Suprapubic skin (tissue), 4 donors: Measurements from ENCODE around the gene SEC63. TPM values are rescaled to one million over a fixed set of nuclear protein-coding genes. Genes with fewer than 3 reads are reported as not detected.

Source experiments
- DNase-seq, 2 donors: peaks; one replicate each; pipeline ENCODE4 v3.0.0-alpha.2; 2019; ENCODE audit warnings: low spot score in 2 of 2
- H3K27ac ChIP-seq: fragments of 200-600 bp; sonication (generic); one replicate; pipeline ENCODE4 v1.5.1; 2019
- H3K27me3 ChIP-seq: fragments of 200-600 bp; sonication (generic); one replicate; pipeline ENCODE4 v1.5.1; 2019
- H3K36me3 ChIP-seq: fragments of 200-600 bp; sonication (generic); one replicate; pipeline ENCODE4 v1.5.1; 2019
- H3K4me1 ChIP-seq: fragments of 200-600 bp; sonication (generic); one replicate; pipeline ENCODE4 v1.5.1; 2019
- H3K4me3 ChIP-seq: fragments of 200-600 bp; sonication (generic); one replicate; pipeline ENCODE4 v1.5.1; 2019; ENCODE audit warnings: mild to moderate bottlenecking
- H3K9me3 ChIP-seq: fragments of 200-600 bp; sonication (generic); one replicate; pipeline ENCODE4 v1.5.1; 2019
- EP300 ChIP-seq: sonication (generic); formaldehyde crosslinking; IDR thresholded peaks from one replicate; pipeline ENCODE4 v1.6.1; 2017; ENCODE audit warnings: antibody characterized with exemption
- POLR2A ChIP-seq, 2 donors: fragments of 450-650 bp; IDR thresholded peaks; one replicate each; pipeline ENCODE4 v1.6.1; 2017; ENCODE audit warnings: antibody characterized with exemption in 2 of 2, mild to moderate bottlenecking in 2 of 2, moderate library complexity in 2 of 2
- POLR2AphosphoS5 ChIP-seq, 3 donors: sonication (generic); formaldehyde crosslinking; IDR thresholded peaks; one replicate each; pipeline ENCODE4 v1.6.1; 2017; ENCODE audit warnings: antibody characterized with exemption in 3 of 3
- WGBS: methylation state at CpG from one replicate; pipeline ENCODE4 v1.1.5; 2018; 5-methylcytosine and 5-hydroxymethylcytosine counted together
- total RNA-seq, 4 donors: library from RNA; depleted of rRNA; stranded (reverse); fragments of >200 nt; gene quantifications; one replicate each; pipeline ENCODE4 v1.1.0, GENCODE V29; 2016
- TF ChIP-seq, protein P1 (sequence below), 2 donors: fragments of 200-600 bp in 1 of 2; fragments of 450-650 bp in 1 of 2; sonication (generic) in 1 of 2; IDR thresholded peaks; one replicate each; pipeline ENCODE4 v1.5.1; 2016 to 2019; ENCODE audit warnings: antibody characterized with exemption in 2 of 2, mild to moderate bottlenecking in 1 of 2, moderate library complexity in 1 of 2

Gene SEC63
- total RNA-seq, 4 donors from 2014 or later = 31.6 to 54.1 (median 42.4) TPM

DNA sequence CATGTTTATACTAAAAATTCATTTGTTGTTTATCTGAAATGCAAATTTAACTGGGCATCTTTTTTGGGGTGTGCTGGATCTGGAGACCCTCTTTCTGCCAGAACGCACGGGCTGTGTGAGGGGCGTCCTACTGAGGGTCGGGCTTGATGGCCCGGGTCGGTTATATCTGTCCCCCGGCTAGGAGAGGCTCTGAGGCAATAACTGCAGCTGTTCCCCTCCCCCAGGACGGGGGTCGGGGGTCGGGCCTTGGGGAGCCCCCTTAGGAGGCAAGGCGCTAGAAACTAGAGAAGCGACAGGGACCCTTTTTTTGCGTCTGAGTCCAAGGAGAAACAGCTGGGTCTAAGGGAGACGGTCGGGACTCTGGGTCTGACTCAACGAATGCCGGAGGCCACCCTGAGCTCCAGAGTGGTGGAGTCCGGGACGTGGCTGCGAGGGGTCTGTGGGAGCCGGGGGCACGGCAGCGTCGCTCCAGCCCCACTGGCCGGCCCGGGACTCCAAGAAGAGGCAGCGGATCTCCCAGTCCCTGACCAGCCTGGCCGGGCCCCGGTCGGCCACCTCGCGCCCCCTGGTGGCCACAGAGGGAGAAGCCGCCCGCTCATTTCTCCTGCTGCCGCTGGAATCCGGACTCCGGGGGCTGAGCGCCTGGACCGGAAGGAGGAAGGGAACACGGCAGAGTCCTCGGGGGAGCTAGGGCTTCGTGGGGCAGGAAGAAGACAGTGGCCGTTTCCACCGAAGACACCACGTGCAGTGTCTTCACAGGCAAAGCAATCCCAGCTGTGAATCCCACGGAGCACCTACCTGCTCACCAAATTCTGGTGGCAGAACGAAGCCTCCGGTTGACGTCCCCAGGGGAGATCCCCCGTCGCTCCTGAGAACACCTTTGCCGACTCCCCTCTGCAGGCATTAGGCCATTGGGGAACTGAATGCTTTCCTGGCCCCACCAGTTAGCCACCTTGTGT, 109.9 kb downstream of the SEC63 start:
- no peaks in the 10 kb centered on the region for H3K36me3 ChIP-seq
- peaks cover 15% of the 10 kb centered on the region for H3K27me3 ChIP-seq
- TF ChIP-seq, protein P1, sequence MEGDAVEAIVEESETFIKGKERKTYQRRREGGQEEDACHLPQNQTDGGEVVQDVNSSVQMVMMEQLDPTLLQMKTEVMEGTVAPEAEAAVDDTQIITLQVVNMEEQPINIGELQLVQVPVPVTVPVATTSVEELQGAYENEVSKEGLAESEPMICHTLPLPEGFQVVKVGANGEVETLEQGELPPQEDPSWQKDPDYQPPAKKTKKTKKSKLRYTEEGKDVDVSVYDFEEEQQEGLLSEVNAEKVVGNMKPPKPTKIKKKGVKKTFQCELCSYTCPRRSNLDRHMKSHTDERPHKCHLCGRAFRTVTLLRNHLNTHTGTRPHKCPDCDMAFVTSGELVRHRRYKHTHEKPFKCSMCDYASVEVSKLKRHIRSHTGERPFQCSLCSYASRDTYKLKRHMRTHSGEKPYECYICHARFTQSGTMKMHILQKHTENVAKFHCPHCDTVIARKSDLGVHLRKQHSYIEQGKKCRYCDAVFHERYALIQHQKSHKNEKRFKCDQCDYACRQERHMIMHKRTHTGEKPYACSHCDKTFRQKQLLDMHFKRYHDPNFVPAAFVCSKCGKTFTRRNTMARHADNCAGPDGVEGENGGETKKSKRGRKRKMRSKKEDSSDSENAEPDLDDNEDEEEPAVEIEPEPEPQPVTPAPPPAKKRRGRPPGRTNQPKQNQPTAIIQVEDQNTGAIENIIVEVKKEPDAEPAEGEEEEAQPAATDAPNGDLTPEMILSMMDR (IDR thresholded peaks at IDR 0.05) = peak; percentile 83 to 97
- TF ChIP-seq POLR2A (IDR thresholded peaks at IDR 0.05) (no peak), EP300 (no peak), POLR2AphosphoS5 (IDR thresholded peaks at IDR 0.05) (no peak)
- 45% methylated on average over 6 of the region's 52 CpGs for whole genome bisulfite sequencing
- peak overlapping the region; percentile 46 for H3K4me3 ChIP-seq
- no peaks in the 10 kb centered on the region for H3K9me3 ChIP-seq
- no peak overlapping the region for H3K27ac ChIP-seq
- peaks cover 12% of the 10 kb centered on the region for H3K4me1 ChIP-seq
- peak; percentile 87 to 89 for DNase-seq

DNA sequence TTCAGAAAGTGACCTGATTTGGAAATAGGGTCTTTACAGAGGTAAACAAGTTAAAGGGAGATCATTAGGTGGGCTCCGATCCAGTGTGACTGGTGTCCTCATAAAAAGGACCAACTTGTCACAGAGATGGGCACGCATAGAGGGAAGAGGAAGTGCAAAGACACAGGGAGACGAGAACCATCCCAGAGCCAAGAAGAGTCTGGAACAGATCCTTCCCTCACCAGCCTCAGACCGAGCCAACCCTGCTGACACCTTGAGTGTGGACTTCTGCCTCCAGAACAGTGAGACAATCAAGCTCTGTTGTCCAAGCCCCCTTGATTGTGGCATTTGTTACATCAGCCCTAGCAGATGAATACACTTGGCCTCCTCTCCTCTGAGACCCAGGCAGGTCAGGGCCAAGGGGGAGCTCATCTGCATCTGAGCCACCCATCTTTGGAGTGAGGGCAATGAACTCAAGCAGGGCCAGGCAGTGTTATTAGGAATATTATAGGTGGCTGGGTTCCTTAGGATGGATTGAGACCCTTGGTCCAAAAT, 111.7 kb downstream of the SEC63 start:
- DNase-seq = no peak
- no peak for TF ChIP-seq POLR2AphosphoS5 (IDR thresholded peaks at IDR 0.05)
- TF ChIP-seq POLR2A (IDR thresholded peaks at IDR 0.05) = no peak
- no peak for TF ChIP-seq EP300
- TF ChIP-seq, protein P1 (IDR thresholded peaks at IDR 0.05) = no peak
- Histone ChIP-seq H3K27me3 (peaks cover 15% of the 10 kb centered on the region), H3K36me3 (no peaks in the 10 kb centered on the region), H3K4me1 (peaks cover 12% of the 10 kb centered on the region), H3K9me3 (no peaks in the 10 kb centered on the region), H3K4me3 (no peak overlapping the region), H3K27ac (no peak overlapping the region)
- 62% methylated on average over 3 of the region's 4 CpGs for WGBS

- WGBS = 93% methylated on average over 7 of the region's 7 CpGs
- H3K4me1 ChIP-seq = peaks cover 12% of the 10 kb centered on the region
- no peak for TF ChIP-seq POLR2AphosphoS5 (IDR thresholded peaks at IDR 0.05)
- no peak for TF ChIP-seq POLR2A (IDR thresholded peaks at IDR 0.05)
- no peak for TF ChIP-seq EP300
- TF ChIP-seq, protein P1 (IDR thresholded peaks at IDR 0.05) = no peak
Measured at GRCh38 chr6:107845777-107846176, 112.2 kb downstream of the SEC63 start.

DNA sequence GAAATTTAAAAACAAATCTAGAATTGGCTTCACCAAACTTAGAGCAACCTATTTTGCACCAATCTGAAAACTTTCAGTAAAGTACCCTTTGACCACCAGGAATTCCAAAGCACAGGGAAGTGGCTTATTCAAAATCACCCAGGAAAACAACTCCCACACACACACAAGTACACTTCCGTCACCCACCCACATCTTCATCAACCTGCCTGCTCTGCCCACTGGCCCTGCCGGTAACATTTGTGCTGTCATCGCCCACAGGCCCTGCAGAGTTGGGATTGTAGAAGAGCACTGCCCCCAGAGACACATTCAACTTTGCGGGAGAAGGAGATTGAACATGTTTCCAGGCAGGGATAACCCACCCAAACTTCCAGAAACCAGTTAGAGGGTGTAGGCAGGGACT, 114.6 kb downstream of the SEC63 start:
- WGBS = 80% methylated on average over 4 of the region's 4 CpGs
- H3K27ac ChIP-seq = no peak overlapping the region

More at GRCh38 chr6:107845777-107846176, 112.2 kb downstream of the SEC63 start:
- H3K27me3 ChIP-seq = peaks cover 18% of the 10 kb centered on the region
- H3K4me3 ChIP-seq = no peak overlapping the region
- H3K36me3 ChIP-seq = no peaks in the 10 kb centered on the region
- H3K27ac ChIP-seq = no peak overlapping the region
- DNase-seq = no peak
- H3K9me3 ChIP-seq = no peaks in the 10 kb centered on the region

GRCh38 chr6:107841275-107841670, 116.7 kb downstream of the SEC63 start:
- DNase-seq = no peak
- TF ChIP-seq EP300 = no peak
- H3K27me3 ChIP-seq = peaks cover 3% of the 10 kb centered on the region
- no peaks in the 10 kb centered on the region for H3K9me3 ChIP-seq
- H3K4me3 ChIP-seq = no peak overlapping the region
- no peak overlapping the region for H3K27ac ChIP-seq
- 65% methylated on average over 5 of the region's 5 CpGs for WGBS
- H3K4me1 ChIP-seq = no peaks in the 10 kb centered on the region
- no peaks in the 10 kb centered on the region for H3K36me3 ChIP-seq

More for the DNA sequence above, 114.6 kb downstream of the SEC63 start:
- Histone ChIP-seq H3K4me3 (no peak overlapping the region), H3K4me1 (peaks cover 7% of the 10 kb centered on the region), H3K9me3 (no peaks in the 10 kb centered on the region), H3K36me3 (no peaks in the 10 kb centered on the region), H3K27me3 (peaks cover 18% of the 10 kb centered on the region)
- DNase-seq = no peak
- no peak for TF ChIP-seq POLR2A (IDR thresholded peaks at IDR 0.05)

- Histone ChIP-seq H3K27ac (no peak overlapping the region), H3K4me3 (no peak overlapping the region), H3K9me3 (no peaks in the 10 kb centered on the region), H3K36me3 (no peaks in the 10 kb centered on the region), H3K4me1 (no peaks in the 10 kb centered on the region), H3K27me3 (peaks cover 3% of the 10 kb centered on the region)
- DNase-seq = no peak
- 76% methylated on average over 3 of the region's 3 CpGs for WGBS
- TF ChIP-seq EP300 (no peak), POLR2AphosphoS5 (IDR thresholded peaks at IDR 0.05) (no peak), POLR2A (IDR thresholded peaks at IDR 0.05) (no peak)
- TF ChIP-seq, protein P1 (IDR thresholded peaks at IDR 0.05) = no peak
Measured at GRCh38 chr6:107840636-107841274, 117.3 kb downstream of the SEC63 start.
